Head of caudate nucleus (tissue), 42 donors: Measurements from ENCODE around the gene PRR23E.
A peak's percentile ranks its signal among the peaks of the same experiment; 100 is the strongest.

Experiments used
- DNase-seq, 42 donors: peaks; one replicate each; pipeline versions ENCODE4 v3.0.0 to v3.0.0-alpha.2; 2020 to 2021; ENCODE audit warnings: mixed read lengths in 7 of 42
- intact Hi-C: fragments of 100-400 bp; cut with DNase I; formaldehyde crosslinking; loops from one replicate; pipeline ENCODE4 v1.15.0; 2022

The PRR23E gene

GRCh38 chr3:127217596-127218453, 24.9 kb downstream of the PRR23E start:
- intact Hi-C loops = no loop called here
- DNase-seq = peak in 4 of 42 donors; percentile 7 to 27 (median 22)

DNA sequence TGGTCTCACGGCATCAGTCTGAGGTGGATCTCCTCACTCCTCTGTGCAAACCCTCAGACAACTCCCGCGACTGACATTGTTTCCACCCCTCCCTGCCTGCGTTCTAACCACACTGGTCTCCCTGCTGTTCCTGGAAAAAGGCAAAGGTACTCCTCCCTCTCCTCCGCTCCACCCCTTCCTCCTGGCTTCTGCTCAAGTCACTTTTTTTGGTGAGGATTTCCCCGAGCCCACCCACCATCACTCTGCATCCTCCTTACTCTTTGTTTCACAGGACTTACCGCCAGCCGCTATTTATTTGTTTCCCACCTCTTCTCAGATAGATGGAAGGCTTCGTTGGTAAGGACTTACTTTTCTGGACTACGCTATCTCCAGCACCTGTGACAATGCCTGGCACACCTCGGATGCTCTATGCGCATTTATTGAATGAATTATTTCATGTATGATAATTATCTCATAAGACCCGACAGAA, 25.6 kb downstream of the PRR23E start:
- intact Hi-C loops = no loop called here
- DNase-seq = peak in 1 of 42 donors; percentile 17

- intact Hi-C loops = no loop called here
- DNase-seq = peak in 3 of 42 donors; percentile 6 to 32 (median 21)
These were observed 27.6 kb downstream of the PRR23E start for GRCh38 chr3:127220497-127220896.

GRCh38 chr3:127221037-127221436, 28.1 kb downstream of the PRR23E start:
- intact Hi-C loops = no loop called here
- DNase-seq = peak in 2 of 42 donors; percentile 6 to 37

GRCh38 chr3:127221446-127222035, 28.6 kb downstream of the PRR23E start:
- DNase-seq = peak in 3 of 42 donors; percentile 10 to 30 (median 18)
- intact Hi-C loops = no loop called here

GRCh38 chr3:127222163-127222562, 29.2 kb downstream of the PRR23E start:
- peak in 1 of 42 donors; percentile 20 for DNase-seq
- intact Hi-C loops = no loop called here

DNA sequence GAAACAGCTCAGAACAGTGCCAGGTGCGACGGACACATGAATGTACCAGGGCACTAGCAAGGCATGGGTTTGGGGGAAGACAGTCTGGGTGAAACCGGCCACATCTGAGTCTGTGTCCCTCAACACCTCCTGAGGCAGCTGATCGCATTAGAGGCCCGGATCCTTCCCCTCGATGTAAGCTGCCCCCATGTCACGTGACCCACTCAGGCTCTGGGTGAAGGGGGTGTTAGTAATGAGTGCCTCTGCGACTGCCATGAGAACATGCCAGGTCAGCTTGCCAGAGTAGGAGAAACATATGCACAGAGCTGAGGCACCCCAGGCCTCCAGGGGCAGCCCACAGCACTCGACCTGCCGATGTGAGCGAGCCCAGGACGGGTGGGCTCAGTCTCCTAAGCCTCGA, 29.7 kb downstream of the PRR23E start:
- intact Hi-C loops = no loop called here
- DNase-seq = peak in 2 of 42 donors; percentile 22 to 30

GRCh38 chr3:127224118-127224517, 31.2 kb downstream of the PRR23E start:
- intact Hi-C loops = no loop called here
- DNase-seq = peak in 1 of 42 donors; percentile 22

DNA sequence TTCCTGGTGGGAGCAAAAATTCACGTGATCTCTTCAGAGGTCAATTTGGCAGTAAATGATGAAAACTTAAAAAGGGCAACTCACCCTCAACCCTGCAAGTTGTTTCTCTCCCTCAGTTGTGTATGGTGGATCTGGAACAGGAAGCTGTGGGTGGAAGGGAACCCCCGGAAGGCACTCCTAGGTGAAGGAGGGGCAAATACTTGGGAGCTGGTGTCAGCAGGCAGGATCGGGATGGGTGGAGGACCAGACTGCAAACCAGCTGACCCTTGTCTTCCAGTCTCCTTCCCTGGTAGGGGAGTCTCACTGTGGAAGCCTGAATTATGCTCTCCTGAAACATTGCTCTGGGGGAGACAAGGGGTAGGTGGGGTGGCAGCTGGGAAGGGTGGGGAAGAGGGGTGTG, 33.5 kb downstream of the PRR23E start:
- intact Hi-C loops = no loop called here
- DNase-seq = peak in 1 of 42 donors; percentile 5

DNA sequence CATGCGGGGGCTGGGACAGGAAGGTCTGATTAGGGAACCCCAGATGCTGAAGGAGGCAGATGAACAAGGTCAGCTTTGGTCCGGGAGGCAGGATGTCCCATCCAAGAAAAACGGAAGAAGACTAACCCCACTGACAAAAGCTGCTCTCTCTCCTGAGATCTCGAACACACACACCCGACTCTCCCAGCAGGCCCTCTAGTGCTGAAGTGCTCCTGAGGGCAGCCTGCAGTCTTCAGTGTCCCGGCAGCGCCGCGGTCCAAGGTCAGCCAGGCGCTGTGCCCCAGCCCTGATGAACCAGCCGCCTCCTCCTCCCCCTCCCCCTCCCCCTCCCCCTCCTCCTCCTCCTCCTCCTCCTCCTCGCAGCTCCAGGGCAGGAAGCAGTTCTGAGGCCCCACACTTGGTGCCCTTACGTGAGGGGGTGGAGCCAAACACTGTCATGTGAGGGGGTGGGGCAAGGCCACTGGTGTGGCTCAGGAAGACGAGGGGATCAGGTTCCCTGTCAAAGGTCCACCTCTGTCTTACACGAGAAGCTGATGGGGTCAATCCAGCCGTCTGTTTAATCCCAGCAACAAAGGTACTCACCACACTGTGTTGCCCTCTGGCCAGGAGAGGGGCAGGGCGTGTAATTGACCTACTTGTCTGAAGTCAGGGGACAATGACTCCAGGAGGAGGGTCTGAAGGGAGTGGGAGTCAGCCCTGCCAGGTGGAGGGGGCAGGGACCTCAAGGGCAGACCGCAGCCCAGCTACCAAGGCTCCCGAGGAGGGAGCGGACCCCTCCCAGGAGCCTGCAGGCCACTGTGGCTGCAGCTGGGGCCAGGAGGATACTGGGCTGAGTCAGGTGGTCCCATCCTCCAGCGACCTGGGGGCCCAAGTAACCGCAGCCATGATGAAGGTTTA, 34.3 kb downstream of the PRR23E start:
- DNase-seq = peak in 2 of 42 donors; percentile 22 to 33
- intact Hi-C loops = no loop called here

DNA sequence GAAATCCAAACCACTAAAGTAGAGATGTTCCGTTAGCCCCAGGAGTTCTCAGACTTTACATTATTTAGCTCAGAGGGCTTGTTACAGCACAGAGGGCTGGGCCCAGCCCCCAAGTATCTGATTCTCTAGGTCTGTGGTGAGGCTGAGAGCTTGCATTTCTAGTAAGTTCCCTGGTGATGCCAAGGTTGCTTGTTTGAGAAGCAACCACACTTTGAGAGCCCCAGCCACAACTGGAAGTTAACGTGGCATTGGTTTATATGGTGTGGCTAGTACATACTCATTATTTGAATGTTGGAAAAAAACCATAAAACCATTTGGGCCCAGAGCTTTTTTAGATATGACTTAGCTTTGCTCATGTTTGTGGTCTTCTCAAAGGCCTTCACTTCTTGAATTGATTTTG, 35.9 kb downstream of the PRR23E start:
- DNase-seq = peak in 1 of 42 donors; percentile 24
- intact Hi-C loops = no loop called here

GRCh38 chr3:127233371-127233770, 40.4 kb downstream of the PRR23E start:
- DNase-seq = peak in 2 of 42 donors; percentile 28 to 32
- intact Hi-C loops = no loop called here

DNA sequence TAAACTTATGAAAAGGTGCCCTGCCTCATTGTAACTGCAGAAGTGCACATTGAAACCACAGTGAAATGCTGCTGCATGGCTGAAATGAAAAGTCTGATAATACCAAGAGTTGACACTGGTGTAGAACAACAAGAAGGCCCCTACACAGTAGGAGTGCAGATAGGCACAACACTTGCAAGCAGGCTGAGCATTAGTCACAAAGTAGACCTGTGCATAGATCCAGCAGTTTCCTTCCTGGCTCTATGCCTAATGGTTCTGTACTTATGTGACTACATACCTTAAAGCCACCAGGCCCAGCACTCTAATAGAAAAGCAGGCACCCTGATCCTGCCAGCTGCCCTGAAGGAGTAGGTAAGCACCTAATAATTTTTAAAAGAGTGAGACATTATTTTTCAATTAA, 41.8 kb downstream of the PRR23E start:
- DNase-seq = peak in 1 of 42 donors; percentile 7
- intact Hi-C loops = no loop called here

- DNase-seq = peak in 1 of 42 donors; percentile 10
- intact Hi-C loops = no loop called here
These were observed 42.8 kb downstream of the PRR23E start for GRCh38 chr3:127235706-127236105.

GRCh38 chr3:127237835-127238234, 44.9 kb downstream of the PRR23E start:
- intact Hi-C loops = no loop called here
- DNase-seq = no peak

DNA sequence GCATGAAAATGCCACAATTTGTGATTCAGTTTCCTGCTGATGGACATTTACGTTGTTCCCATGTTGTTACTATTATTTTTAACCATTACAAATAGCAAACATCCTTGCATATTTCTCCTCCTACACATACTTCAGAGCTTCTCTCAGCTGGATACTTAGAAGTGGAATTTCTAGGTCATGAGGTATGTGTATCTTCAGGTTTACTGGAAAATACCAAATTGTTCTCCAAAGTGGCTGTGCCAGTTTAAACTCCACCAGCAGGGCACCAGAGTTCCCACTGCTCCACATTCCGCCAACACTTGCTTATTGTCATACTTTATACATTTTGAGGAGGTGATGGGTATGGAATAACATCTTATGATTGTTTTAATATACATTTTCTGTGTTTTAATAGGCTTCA, 45.7 kb downstream of the PRR23E start:
- intact Hi-C loops = no loop called here
- peak in 1 of 42 donors; percentile 20 for DNase-seq

- intact Hi-C loops = no loop called here
- no peak for DNase-seq
These were observed 54.4 kb downstream of the PRR23E start for GRCh38 chr3:127247292-127247691.
